Panc1 (cell line): ENCODE measurements around the gene SCOC. TPM values are rescaled to one million over a fixed set of nuclear protein-coding genes. Genes with fewer than 3 reads are reported as not detected.

ENCODE experiments used
- ATAC-seq: fragments of 200-7000 bp; cut with Tn5 transposase; 2 replicates; pipeline ENCODE4 v1.9.1; 2020; ENCODE audit warnings: mild to moderate bottlenecking, moderate library complexity
- BruUV-seq: library from RNA; stranded (reverse); fragments of 400-500 nt; replicated peaks from 2 replicates; lab custom pipeline; 2021; lab: Mats Ljungman, UMichigan
- CTCF ChIA-PET: fragments of 300-600 bp; sonication (Branson Sonifier 250); formaldehyde crosslinking; loops from one replicate; lab custom pipeline; 2022; ENCODE audit warnings: antibody characterized with exemption; lab: Charles Lee
- POLR2A ChIA-PET: fragments of 300-600 bp; sonication (Branson Sonifier 250); formaldehyde crosslinking; loops from one replicate; lab custom pipeline; 2022; ENCODE audit warnings: antibody characterized with exemption; lab: Charles Lee
- DNase-seq: peaks from one replicate; pipeline ENCODE4 v3.0.0-alpha.2; 2010; ENCODE audit warnings: low read depth, low spot score
- H3K27ac ChIP-seq: 2 replicates; pipeline ENCODE4 v1.5.1; 2011; ENCODE audit warnings: mild to moderate bottlenecking, low read length, inconsistent platforms
- H3K27me3 ChIP-seq: fragments of 200-500 bp; sonication (Bioruptor generic); 2 replicates; pipeline ENCODE4 v1.6.0; 2014; ENCODE audit warnings: low read length, inconsistent platforms; ENCODE audit not compliant: control insufficient read depth, insufficient read depth
- H3K36me3 ChIP-seq: fragments of 200-500 bp; sonication (Bioruptor generic); 2 replicates; pipeline ENCODE4 v1.5.1; 2014; ENCODE audit warnings: inconsistent platforms, mild to moderate bottlenecking, low read length, moderate library complexity; ENCODE audit not compliant: control insufficient read depth, insufficient read depth
- H3K4me1 ChIP-seq: 2 replicates; pipeline ENCODE4 v1.5.1; 2011; ENCODE audit warnings: inconsistent platforms, mild to moderate bottlenecking, low read length, moderate library complexity; ENCODE audit not compliant: control insufficient read depth, insufficient read depth
- H3K4me3 ChIP-seq, 2 experiments: 2 replicates each; pipeline ENCODE4 v1.5.1; 2011 to 2012; ENCODE audit warnings: low read depth in 2 of 2, low read length in 2 of 2, mild to moderate bottlenecking in 2 of 2, inconsistent platforms in 1 of 2, moderate library complexity in 1 of 2
- H3K9me3 ChIP-seq: fragments of 200-500 bp; sonication (Bioruptor generic); 2 replicates; pipeline ENCODE4 v1.5.1; 2014; ENCODE audit warnings: low read depth, mild to moderate bottlenecking, inconsistent platforms, low read length, moderate library complexity; ENCODE audit not compliant: control insufficient read depth, insufficient read depth
- CTCF ChIP-seq: fragments of 450-650 bp; IDR thresholded peaks from 2 replicates; pipeline ENCODE4 v1.5.1; 2017; ENCODE audit warnings: mild to moderate bottlenecking
- POLR2AphosphoS5 ChIP-seq: IDR thresholded peaks from 2 replicates; pipeline ENCODE4 v1.6.1; 2012; ENCODE audit warnings: mild to moderate bottlenecking, low read depth, low read length, moderate library complexity
- SIN3A ChIP-seq: IDR thresholded peaks from 2 replicates; pipeline ENCODE4 v1.6.1; 2012; ENCODE audit warnings: low read depth, mild to moderate bottlenecking, low read length, moderate library complexity, borderline replicate concordance; ENCODE audit not compliant: insufficient read depth
- TCF7L2 ChIP-seq: IDR thresholded peaks from 2 replicates; pipeline ENCODE4 v1.6.1; 2011; ENCODE audit warnings: mild to moderate bottlenecking, low read depth, low read length, inconsistent platforms
- in situ Hi-C: cut with HindIII; loops from 2 replicates; pipeline ENCODE4 v1.10.0; 2016; ENCODE audit warnings: low sequenced_read_pairs, low pct_unique_long_range_greater_than_20kb
- intact Hi-C: fragments of 100-400 bp; cut with micrococcal nuclease; formaldehyde crosslinking; loops from one replicate; pipeline ENCODE4 v1.10.0; 2022; ENCODE audit not compliant: unreplicated experiment
- total RNA-seq: library from RNA; stranded (reverse); gene quantifications from one replicate; pipeline ENCODE4 v1.2.1, GENCODE V29; 2021; ENCODE audit not compliant: unreplicated experiment
- TF ChIP-seq, protein P1 (sequence below), 2 experiments: IDR thresholded peaks; 2 replicates each; pipeline ENCODE4 v1.6.1; 2011 to 2012; ENCODE audit warnings: low read depth in 2 of 2, control low read depth in 1 of 2, low read length in 1 of 2, mild to moderate bottlenecking in 1 of 2, moderate library complexity in 1 of 2; ENCODE audit not compliant: insufficient read depth in 1 of 2

Gene SCOC
- total RNA-seq, 1 experiment from 2014 or later: 30.2 TPM

DNA sequence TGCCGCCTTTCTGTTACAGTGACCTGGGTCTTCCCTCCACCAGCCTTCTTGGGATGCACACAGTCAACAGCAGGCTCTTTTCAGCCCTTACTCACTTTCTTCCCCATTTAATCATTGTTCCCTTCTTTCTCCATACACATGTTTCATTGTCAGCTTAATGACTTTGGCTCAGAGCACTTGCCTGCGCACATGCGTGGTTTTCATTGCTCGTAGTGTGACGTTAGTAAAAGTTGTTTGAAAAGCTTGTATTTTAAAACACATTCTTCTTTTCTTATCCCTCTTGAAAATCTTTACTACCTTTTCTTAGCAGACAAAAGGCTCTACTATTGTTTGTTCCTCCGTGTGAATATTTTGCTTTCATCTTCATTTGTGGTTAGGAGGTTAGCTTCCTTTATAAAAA, 19.7 kb upstream of the SCOC start:
- CTCF ChIA-PET: interaction anchor here (0.6 kb wide), 1 partner anchor 164 kb away, joined by 3 read pairs; no protein-coding TSS in a partner anchor
- H3K27ac ChIP-seq: no peak overlapping the region
- H3K27me3 ChIP-seq: no peaks in the 10 kb centered on the region
- POLR2A ChIA-PET: no interaction called here
- H3K36me3 ChIP-seq: no peaks in the 10 kb centered on the region
- intact Hi-C loops: no loop called here
- DNase-seq: no peak
- no TSS peak for BruUV-seq
- no peak for ATAC-seq
- H3K9me3 ChIP-seq: no peaks in the 10 kb centered on the region
- no peak for TF ChIP-seq CTCF
- TF ChIP-seq TCF7L2: no peak
- TF ChIP-seq SIN3A: no peak
- TF ChIP-seq, protein P1, sequence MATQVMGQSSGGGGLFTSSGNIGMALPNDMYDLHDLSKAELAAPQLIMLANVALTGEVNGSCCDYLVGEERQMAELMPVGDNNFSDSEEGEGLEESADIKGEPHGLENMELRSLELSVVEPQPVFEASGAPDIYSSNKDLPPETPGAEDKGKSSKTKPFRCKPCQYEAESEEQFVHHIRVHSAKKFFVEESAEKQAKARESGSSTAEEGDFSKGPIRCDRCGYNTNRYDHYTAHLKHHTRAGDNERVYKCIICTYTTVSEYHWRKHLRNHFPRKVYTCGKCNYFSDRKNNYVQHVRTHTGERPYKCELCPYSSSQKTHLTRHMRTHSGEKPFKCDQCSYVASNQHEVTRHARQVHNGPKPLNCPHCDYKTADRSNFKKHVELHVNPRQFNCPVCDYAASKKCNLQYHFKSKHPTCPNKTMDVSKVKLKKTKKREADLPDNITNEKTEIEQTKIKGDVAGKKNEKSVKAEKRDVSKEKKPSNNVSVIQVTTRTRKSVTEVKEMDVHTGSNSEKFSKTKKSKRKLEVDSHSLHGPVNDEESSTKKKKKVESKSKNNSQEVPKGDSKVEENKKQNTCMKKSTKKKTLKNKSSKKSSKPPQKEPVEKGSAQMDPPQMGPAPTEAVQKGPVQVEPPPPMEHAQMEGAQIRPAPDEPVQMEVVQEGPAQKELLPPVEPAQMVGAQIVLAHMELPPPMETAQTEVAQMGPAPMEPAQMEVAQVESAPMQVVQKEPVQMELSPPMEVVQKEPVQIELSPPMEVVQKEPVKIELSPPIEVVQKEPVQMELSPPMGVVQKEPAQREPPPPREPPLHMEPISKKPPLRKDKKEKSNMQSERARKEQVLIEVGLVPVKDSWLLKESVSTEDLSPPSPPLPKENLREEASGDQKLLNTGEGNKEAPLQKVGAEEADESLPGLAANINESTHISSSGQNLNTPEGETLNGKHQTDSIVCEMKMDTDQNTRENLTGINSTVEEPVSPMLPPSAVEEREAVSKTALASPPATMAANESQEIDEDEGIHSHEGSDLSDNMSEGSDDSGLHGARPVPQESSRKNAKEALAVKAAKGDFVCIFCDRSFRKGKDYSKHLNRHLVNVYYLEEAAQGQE (IDR thresholded peaks at IDR 0.05; ENCODE audit: insufficient read depth in 1 of 2, low read depth in 2 of 2, low read length in 1 of 2): no peak
- TF ChIP-seq POLR2AphosphoS5: no peak
- H3K4me3 ChIP-seq: no peak overlapping the region
- in situ Hi-C loops: no loop called here
- no peaks in the 10 kb centered on the region for H3K4me1 ChIP-seq

- in situ Hi-C loops: no loop called here
- Histone ChIP-seq H3K27me3 (no peaks in the 10 kb centered on the region), H3K36me3 (no peaks in the 10 kb centered on the region), H3K9me3 (no peaks in the 10 kb centered on the region), H3K4me3 (no peak overlapping the region), H3K27ac (no peak overlapping the region), H3K4me1 (no peaks in the 10 kb centered on the region)
- BruUV-seq: no TSS peak
- ATAC-seq: no peak
- ChIA-PET POLR2A (no interaction called here), CTCF (no interaction called here)
- intact Hi-C loops: no loop called here
- DNase-seq: no peak
- TF ChIP-seq, protein P1 (IDR thresholded peaks at IDR 0.05; ENCODE audit: insufficient read depth in 1 of 2, low read depth in 2 of 2, low read length in 1 of 2): no peak
- TF ChIP-seq POLR2AphosphoS5 (no peak), TCF7L2 (no peak), SIN3A (no peak), CTCF (no peak)
Measured at GRCh38 chr4:140355288-140355687, 18.2 kb upstream of the SCOC start.
